Hematopoietic multipotent progenitor cell treated with erythropoietin and hydrocortisone succinate and interleukin-3 and kit ligand, for 4 days (in vitro differentiated cells): Measurements from ENCODE around the gene UGT1A5.

Experiments used
- DNase-seq: peaks from one replicate; pipeline ENCODE4 v3.0.0-alpha.2; 2015

UGT1A5 gene

DNA sequence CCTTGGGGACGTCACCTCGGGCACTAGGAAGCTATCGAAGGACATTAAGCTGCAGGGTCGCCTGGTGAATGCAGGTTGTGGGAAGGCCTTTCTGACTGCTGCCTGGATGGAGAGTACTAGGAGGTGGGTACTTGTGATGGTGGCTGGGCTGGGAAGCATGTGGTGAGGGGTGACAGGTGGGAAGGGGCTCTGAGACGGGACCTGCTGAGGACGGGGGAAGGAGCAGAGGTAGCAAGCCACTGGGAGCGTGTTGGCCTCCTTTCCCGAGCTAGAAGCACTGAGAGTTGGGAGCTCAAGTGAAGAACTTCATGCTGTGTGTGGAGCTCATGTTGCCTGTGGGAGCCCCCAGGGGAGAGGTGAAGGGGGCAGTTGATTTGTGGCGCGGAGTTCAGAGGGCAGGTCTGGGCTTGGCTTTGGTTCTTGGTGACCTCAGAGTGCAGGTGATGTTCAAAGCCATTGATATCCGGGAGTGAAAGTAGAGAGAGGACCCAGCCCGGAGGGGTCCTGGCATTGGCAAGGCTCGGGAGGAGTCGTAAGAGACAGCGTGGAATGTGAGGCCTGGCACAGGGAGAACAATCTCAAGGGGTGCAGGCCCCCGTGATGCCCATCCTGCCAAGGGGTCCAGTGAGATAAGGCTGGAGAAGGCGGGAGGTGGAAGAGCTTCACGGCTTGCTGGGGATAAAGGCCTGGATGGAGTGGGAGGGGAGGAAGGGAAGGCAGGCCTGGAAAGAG is 78.6 kb downstream of the UGT1A5 start:
- DNase-seq: no peak

DNA sequence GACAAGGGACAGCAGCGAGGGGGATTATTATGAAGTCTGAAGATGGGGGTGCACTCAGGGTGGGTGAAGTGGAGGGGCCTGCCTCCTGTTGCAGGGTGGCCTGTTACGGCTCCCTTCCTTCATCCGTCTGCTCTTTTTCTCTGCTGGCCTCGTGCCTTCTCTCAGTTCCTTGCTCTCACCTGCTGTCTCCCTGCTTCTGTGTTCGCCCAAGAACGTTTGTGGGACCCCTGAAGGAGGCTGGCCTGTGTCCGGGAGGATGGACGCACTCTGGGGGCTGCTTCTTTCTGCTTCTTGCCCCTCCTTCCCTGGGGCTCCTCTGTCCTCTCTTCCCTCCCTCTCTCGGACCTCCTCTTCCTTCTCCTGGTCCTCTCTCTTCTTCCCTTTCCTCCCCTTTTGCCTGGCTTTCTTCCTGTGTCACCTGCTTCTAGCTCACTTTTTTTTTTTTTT is 79.2 kb downstream of the UGT1A5 start:
- no peak for DNase-seq

DNA sequence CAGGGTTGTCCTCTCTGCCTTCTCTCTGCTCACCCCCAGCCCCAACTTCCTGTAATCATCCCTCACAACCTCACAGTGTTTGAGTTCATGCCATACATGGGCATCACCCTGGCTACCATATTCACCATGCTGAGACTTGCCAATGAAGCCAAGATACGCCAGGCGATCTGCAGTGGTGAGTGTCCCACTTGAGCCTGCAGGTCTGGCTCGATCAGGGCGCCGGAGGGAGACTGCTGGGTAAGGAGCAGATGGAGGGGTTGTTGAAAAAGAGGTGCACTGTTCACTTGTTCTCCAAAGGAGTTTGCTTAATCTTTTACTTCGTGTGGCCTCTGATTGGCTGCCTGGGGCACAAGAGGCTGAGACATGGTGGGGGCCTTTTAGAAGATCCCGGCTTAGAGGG is 80.0 kb downstream of the UGT1A5 start:
- no peak for DNase-seq

DNA sequence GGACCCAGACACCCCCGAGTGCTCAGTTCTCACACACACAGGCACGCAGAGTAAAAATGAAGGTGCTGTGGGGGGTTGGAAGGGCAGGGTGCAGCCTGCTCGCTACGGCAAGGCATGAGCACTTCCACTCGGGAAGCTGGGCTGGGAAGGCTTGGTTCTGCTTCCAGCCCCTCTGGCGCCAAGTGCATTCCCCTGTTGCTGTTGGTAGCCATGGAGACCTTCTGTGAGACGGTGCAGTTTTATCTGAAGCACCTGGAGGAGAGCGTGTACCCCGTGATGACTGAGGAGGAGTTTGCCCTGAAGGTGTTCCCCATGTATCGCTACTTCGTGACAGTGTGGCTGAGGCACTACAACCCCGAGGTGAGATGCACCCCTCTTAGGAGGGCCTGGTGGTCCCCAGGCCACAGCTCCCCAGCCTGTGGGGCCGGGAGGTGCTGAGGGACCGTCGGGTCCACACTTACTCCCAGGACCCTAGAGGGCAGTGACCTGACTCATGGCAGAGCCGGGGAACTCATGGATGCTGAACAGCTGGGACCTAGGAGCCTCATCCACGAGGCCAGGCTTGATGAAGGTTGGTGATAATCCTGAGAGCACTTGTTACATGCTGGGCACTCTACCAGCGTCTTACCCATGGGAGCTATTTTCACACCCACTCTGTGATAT is 80.9 kb downstream of the UGT1A5 start:
- DNase-seq: no peak

DNA sequence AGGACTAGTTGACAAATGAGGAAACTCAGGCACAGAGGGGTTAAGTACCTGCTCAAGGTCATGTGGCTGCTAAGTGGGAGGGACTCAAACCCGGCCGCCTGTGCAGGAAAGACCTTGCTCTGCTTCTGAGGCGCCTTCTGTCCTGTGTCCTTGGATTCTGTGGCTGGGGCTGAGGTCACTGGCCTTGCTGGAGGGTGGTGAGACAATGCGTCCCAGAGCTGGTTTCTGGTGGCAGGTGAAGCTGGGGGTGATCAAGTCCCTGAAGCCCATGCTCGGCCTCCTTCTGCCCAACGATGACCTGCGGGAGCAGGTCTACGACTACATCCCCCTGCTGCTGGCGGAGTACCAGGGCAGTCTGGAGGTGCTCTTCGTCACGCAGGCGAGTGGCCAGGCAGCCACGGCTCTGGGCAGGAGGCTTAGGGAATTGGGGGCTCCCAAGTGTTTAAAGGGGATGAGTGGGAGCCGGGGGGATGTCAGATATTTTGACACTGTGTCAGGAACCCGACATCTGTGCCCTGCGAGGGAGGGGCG is 81.5 kb downstream of the UGT1A5 start:
- no peak for DNase-seq

DNA sequence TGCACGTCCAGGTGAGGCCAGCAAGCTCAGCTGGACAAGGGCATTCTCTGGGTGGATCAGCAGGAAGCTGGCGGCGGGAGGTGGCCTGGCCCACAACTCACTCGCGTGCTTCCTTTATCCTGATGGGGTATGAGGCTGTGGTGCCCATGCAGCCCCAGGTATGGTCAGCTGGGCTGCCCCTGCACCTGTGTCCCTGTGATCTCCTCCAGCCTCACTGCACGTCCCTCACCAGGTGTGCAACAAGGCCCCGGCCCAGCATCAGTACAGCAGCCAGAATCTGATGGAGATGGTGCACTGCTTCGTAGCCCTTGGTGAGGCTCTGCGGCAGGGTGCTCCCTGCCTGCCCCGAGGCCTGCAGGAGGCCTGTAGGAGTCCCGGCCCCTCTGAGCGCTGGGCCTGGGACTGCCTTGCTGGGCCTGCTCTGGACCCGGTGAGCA is 83.0 kb downstream of the UGT1A5 start:
- no peak for DNase-seq

DNA sequence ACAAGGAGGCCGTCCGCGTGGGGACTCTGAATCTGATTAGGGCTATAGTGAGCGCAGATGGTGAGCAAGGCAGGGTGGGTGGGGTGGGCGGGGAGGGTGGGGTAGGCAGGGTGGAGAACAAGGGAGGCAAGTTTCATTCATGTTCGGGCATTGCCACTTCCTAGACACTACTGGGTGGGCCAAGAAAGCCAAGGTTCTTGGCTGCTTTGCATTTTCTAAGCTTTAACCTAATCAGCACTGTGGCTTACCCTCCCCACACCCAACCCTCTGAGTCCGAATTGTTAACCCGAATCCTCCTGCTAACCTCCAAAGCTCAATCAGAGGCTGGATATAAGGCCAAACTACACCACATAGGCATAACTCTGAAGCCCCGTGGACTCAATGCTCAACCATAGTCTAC is 83.5 kb downstream of the UGT1A5 start:
- DNase-seq: peak; percentile 31

DNA sequence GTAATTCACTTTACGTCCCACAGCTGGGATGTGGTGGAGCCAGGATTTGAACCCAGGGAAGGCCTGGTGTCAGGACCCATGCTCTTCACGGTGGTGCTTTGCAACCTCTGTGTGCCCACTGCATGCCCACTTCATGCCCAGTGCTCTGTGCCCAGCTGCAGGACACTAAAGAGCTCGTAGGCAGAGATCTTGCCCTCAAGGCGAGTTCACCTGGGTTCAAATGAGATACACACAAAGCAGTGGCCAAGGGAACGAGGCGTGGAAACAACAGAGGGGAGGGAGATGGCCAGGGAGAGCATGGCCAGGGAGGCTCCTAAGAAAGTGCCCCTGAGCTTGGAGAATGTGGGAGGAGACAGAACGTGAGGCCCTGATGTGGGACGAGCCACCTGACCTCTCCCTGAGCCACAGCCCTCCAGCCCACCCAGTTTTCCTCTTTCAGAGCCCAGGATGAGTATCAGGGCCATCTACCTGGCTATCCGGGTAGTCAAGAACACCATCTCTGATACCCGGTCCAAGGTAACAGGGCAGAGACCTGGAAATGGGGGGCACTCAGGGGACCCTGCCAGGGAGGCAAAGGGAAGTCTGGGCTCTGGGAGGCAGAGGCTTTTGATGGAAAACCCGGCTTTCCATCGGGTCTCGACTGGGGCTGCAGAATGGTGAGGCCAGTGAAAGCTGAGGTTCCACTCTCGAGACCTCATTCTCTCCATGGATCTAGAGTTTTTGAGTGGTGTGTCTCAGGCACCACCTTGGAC is 85.8 kb downstream of the UGT1A5 start:
- no peak for DNase-seq

DNA sequence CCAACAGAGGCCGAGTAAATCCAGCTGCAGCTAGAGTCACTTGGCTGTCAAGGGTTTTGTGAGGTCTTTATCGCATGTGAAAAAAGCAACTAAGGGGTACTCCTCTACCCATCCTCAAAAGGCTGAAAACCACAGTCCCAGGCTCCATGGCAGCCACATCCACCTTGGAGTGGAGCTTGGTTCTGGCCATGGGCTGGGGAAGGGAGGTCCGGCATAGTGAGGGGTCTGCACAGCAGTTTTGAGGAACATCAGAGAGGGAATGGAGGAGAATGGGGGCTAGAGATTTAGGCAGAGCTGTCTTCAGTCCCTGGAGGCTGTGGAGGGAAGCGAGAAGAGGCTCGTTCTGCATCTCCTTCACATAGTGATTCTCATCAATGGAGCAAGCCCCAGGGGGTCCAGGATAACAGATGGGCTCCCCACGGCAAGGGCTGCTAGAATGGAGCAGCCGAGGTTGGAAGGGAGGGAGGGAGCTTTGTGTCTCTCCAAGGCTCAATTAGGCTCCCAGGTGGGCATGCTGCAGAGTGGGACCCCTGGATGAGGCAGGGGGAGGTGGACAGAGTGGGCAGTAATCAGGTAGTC is 86.5 kb downstream of the UGT1A5 start:
- no peak for DNase-seq

DNA sequence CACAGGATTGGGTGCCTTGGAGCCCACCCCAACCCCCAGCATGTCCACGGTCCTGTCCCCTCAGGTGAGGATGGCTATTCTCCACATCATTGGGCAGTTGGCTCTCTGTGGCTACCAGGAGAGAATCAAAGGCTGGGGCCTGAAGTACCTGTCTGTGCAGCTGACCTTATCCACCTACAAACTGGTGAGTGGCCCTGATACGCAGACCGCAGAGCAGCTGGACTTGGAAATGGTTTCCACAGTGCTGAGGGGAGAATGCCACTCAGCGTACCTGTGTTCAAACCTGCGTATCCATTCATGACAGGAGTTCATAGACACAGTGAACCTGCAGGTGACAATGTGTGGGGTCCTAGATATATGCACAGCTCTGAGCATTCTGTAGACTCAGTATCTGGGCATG is 87.0 kb downstream of the UGT1A5 start:
- DNase-seq: no peak

DNA sequence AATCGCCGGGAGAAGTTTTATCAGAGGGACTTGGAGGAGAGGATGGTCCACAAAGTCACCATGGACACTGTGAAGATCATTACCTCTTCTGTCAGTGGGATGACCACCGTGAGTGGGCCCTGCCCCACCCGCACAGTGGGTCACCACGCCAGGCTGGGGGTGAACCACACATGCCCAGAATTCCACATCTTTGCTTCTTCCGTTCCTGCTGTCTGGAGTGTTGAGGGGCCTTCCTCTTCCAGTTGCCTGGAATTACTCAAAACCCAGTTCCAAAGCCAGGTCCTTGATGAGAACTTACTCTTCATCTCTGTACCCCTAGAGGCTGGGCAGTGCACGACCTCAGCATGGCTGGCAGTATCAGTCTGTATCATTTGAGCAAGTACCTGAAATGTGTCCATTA is 87.5 kb downstream of the UGT1A5 start:
- no peak for DNase-seq

DNA sequence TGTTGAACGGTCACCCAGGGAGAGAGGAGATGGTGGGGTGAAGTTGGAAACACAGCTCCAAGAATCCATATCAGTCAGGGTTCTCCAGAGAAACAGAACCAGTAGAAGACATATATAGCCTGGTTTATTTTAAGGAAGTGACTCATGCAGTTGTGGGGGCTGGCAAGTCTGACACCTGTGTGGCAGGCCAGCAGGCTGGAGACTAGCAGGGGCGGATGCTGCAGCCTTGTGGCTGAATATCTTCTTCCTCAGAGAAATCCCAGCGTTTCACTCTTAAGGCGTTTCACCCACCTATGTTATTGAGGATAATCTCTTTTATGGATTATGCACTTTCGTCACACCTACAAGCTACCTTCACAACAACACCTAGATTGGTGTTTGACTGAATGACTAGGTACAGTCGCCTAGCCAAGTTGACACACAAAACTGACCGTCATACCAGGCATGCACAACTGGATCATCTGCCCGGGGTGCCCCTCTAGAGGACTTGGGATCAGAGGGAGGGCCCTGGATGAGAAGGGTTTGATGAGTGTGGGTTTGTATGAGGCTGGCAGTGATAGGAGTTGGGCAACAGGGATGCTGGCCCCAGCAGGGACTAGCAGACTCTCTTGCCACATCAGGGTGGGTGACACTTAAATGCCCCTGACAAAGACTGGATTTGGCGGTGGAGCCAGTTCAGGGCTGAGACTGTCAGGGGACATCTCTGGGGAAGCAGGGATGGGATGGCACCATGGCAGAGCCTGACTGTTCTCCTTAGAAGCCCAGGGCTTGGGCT is 88.8 kb downstream of the UGT1A5 start:
- peak; percentile 22 for DNase-seq

DNA sequence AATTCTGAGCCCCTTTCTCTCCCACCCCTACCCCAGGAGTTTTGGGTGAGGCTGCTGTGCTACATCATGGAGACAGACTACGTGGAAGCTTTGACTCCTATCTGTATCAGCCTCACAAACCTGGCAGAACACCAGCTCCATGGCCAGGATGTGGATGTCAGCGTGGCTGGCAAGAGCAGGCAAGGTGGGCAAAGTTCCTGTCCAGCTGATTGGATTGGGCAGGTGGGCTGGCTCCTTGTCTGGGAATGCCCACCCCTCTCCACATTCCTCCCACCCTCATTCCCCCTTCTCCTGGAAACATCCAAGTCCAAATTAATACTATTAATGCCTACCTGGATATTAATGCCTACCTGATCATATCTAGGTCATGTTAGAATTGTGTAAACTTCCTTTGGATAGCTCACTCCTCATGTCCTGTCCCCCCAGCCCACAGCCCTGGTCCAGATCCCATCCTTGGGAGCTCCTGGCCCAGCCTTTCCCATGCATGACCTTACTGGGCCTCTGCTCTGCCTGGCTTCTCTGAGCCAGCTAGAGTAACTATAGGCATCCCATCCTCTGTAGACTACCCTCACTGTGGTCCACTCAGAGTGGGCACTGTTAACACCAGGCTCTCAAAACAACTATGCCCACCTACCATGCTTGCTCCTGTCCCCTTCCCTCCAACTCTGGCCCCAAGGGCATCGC is 89.6 kb downstream of the UGT1A5 start:
- DNase-seq: no peak

DNA sequence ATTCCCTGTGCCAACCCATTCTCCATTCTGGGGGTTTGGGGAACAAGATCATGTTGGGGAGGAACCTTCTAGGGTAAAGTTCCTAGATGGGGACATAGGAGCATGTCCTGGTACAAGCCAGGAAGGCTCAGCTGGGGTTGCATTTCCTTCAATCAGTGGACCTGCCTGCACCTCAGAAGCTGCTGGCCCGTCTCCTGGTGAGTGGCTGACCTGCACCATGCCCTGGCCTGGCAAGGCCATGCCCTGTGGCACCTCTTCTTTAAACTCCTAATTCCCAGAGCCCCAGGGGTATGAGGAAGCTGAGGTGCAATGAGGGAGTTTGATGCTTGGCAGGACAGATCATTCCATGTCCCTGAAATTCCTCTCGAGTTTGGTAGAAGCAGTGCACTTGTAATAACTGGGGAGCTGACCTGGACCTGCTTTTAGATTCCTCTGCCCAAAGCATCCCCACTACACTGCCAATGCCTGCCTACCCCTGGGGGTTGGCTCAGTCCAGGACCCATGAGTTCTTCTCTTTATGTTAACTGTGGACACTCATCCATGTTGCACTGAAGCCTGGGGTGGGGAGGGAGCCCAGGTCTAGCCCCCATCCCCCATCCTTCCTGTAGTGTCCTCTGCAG is 90.7 kb downstream of the UGT1A5 start:
- no peak for DNase-seq

DNA sequence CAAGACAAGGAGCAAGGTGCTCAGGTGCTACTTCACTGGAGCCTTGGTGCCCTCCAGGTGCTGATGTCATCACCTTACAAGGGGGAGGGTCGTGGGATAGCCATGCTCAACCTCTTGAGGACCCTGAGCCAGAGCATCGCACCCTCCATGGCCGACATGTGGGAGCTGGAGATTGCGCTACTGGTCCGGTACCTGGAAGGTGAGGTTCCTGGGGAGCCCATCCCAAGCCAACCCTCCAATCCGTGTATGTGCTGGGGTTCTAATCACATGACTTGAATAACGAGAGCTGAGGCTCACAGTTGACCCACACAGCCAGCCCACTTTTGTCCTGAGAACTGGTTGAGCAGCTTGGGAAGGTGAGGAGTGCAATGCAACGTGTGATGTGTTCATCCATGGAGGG is 91.3 kb downstream of the UGT1A5 start:
- no peak for DNase-seq

DNA sequence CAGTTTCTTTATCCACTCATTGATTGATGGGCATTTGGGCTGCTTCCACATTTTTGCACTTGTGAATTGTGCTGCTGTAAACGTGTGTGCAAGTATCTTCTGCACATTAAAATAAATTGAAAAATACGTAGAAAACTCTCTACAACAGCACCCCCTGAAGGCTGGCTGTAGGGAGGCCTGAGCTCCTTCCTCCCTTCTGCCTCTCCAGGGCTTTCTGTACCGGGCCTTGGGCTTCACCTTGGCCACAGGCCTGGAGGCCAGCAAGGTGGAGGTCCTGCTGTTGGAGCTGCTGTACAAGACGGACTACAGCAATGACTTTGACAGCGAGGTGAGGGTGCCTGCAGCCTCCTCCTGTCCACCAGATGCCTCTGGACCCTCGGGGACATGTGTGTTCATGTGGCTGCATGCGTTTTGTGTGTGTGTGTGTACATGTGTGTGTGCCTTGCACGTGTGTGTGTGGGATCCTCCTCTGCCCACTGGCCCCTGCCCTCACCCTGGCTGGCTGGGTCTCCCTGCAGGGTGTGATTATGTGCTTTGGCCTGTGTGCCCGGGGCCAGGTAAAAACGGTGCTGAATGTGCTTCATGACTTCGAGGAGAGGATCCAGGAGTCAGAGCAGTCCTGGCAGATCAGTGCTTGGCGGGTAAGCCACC is 94.6 kb downstream of the UGT1A5 start:
- DNase-seq: peak; percentile 10

DNA sequence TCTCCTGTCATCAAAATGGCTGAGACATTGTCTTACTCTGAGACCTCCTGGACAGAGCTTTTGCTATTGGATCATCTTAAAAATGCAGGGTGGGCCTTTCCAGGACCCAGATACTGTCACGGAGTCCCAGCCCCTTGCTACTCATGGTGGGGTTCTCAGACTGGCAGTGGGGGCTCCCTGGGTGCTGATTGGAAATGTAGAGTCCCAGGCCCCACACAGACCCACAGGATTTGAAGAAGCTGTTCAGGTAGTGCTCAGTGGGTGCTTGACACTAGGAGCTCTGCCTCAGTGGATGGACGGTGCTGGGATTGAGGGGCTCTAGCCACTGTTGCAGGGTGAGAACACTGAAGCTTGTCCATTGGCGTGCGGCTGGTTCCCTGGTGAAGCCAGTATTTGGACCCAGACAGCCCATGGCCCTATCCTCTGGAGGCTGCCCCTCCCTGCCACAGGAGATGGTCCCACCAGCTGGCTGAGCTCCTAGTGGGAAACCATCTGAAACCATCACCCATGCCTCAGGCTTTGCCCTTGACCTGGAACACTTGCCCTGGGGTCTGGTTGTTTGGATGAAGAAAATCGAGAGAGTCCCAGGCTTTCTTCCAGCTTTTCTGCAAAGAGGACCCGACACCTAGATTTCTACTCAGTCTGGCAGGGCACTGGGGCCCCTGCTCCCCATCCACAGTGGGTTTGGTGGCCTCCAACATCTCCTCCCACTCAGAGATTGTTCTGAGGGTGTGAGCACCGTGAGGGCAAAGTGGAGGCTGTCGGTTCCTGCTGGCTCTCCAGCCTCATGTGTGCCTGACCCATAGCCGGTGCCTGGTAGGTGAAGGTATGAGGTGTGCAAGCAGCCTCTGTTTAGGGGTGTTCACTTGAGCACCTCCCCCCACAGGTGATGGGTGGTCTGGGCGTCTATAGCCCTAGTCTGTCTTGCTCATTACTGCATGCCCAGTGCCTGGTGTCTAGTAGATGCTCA is 95.5 kb downstream of the UGT1A5 start:
- no peak for DNase-seq

DNA sequence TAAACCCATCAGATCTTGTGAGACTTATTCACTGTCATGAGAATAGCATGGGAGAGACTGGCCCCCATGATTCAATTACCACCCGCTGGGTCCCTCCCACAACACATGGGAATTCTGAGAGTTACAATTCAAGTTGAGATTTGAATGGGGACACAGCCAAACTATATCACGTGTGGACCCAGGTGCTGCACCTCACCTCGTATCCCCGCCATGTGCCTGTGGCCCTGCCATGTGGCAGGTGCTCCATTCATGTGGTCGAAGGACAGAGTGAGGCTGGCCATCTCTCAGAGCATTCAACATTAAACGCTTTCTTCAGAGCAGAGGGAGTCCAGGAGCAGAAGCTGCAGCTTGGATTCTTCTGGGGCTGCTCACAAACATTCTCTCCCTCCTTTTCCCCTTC is 97.7 kb downstream of the UGT1A5 start:
- DNase-seq: no peak

DNA sequence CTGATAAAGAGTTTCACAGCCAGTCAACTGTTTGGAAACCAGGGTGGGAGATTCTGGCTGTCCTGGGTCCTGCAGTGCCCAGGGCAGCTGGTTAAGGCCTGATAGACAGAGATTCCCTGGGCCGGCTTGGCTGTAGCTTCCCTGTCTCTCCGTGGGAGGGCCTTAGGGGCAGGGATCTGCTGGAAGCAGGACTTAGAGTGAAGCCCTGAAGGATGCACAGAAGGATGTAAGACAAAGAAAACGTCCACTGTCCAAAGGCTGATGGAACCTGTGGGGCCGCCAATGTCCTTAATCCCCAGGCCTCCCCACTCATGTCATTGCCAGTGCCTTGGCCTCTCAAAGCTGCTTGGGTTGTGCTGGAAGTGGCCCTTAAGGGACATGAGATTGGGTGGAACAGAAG is 98.4 kb downstream of the UGT1A5 start:
- no peak for DNase-seq

DNA sequence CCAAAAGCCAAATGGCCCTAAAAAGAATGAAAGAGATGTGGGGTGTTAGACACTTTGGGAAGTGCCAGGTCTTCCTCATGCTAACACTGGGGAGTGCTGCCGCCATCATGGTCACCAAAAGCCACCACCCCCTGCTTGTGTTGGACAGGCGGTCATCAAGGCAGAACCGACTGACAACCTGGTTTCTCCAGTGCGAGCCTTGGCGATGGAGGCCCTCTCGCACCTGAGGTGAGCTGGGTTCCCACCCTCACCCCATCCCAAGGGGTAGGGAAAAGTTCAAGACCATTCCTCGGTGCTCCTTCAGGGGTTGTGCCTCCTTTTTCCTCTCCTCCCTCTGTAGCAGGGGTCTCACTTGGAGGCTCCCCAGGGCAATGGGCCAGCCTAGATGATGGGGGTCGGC is 99.0 kb downstream of the UGT1A5 start:
- no peak for DNase-seq
